NOMO-1 treated with DMSO at 0.1 percent for 48 hours (cell line): ENCODE measurements around the gene ANAPC15.

Experiments
- DNase-seq: peaks from one replicate; lab custom pipeline; 2025; ENCODE audit not compliant: unreplicated experiment; lab: John Stamatoyannopoulos, UW

ANAPC15 gene

GRCh38 chr11:72088076-72088808 is 24.3 kb downstream of the ANAPC15 start:
- DNase-seq, result no peak

GRCh38 chr11:72085621-72086351 is 26.7 kb downstream of the ANAPC15 start:
- no peak for DNase-seq

GRCh38 chr11:72084965-72085364 is 27.5 kb downstream of the ANAPC15 start:
- no peak for DNase-seq

- no peak for DNase-seq
These were observed 28.4 kb downstream of the ANAPC15 start for GRCh38 chr11:72084076-72084475.

- no peak for DNase-seq
These were observed 29.1 kb downstream of the ANAPC15 start for GRCh38 chr11:72083414-72083813.

GRCh38 chr11:72081821-72082453 is 30.6 kb downstream of the ANAPC15 start:
- DNase-seq, result no peak

- no peak for DNase-seq
These were observed 31.3 kb downstream of the ANAPC15 start for GRCh38 chr11:72081184-72081644.

- DNase-seq, result peak; percentile 100
These were observed 31.9 kb downstream of the ANAPC15 start, which contains the start of the genes LRRC51 and NUMA1 for GRCh38 chr11:72080326-72081183. TSS of gene LRRC51 (plus strand) at chr11:72080850. CDS start at chr11:72089084, 8,234 bp downstream. TSS of gene NUMA1 (minus strand) at chr11:72080542. CDS start at chr11:72035943, 44,599 bp downstream.

GRCh38 chr11:72079819-72080325 is 32.6 kb downstream of the ANAPC15 start:
- DNase-seq, result peak; percentile 37

- no peak for DNase-seq
These were observed 34.0 kb downstream of the ANAPC15 start for GRCh38 chr11:72078477-72078876.

- DNase-seq, result no peak
These were observed 36.7 kb downstream of the ANAPC15 start for GRCh38 chr11:72075756-72076155.

- DNase-seq, result peak; percentile 51
These were observed 37.4 kb downstream of the ANAPC15 start for GRCh38 chr11:72075109-72075508.

- DNase-seq, result no peak
These were observed 40.1 kb downstream of the ANAPC15 start for GRCh38 chr11:72072348-72072747.

GRCh38 chr11:72070491-72070890 is 42.0 kb downstream of the ANAPC15 start:
- no peak for DNase-seq

GRCh38 chr11:72069787-72070251 is 42.7 kb downstream of the ANAPC15 start:
- DNase-seq, result peak; percentile 90

GRCh38 chr11:72069200-72069599 is 43.3 kb downstream of the ANAPC15 start:
- DNase-seq, result no peak

- DNase-seq, result no peak
These were observed 44.8 kb downstream of the ANAPC15 start for GRCh38 chr11:72067676-72068075.

- DNase-seq, result no peak
These were observed 45.2 kb downstream of the ANAPC15 start for GRCh38 chr11:72067266-72067665.

GRCh38 chr11:72066855-72067254 is 45.6 kb downstream of the ANAPC15 start:
- no peak for DNase-seq

GRCh38 chr11:72061739-72062396 is 50.6 kb downstream of the ANAPC15 start:
- DNase-seq, result peak; percentile 47
